Measurements from ENCODE around the gene MOGAT1. TPM values are rescaled to one million over a fixed set of nuclear protein-coding genes. Genes with fewer than 3 reads are reported as not detected.

The MOGAT1 gene
- total and polyA plus RNA-seq, 2 of the 4 experiments (the other 2 are of a cell fraction): not detected

- Histone ChIP-seq H3K4me3 (ENCODE audit: insufficient read depth, low read depth, low read length) (no peak overlapping the region), H4K91ac (ENCODE audit: insufficient read depth, low read depth, low read length) (no peak overlapping the region), H2AK9ac (replicated peaks; ENCODE audit: low read depth, low read length, poor library complexity) (no peak overlapping the region), H3K27me3 (ENCODE audit: control insufficient read depth, insufficient read depth, low read length) (no peaks in the 10 kb centered on the region), H2AK5ac (ENCODE audit: low read depth, low read length) (no peak overlapping the region), H3K23ac (ENCODE audit: low read depth, low read length) (no peak overlapping the region), H4K8ac (ENCODE audit: low read depth in 2 of 2, low read length in 2 of 2) (no peak overlapping the region), H3K56ac (ENCODE audit: extremely low read depth, insufficient read depth, low read length) (no peak overlapping the region), H2AFZ (replicated peaks; ENCODE audit: low read length, poor library complexity) (no peak overlapping the region), H3K4me2 (ENCODE audit: low read depth, low read length) (no peak overlapping the region), H2BK120ac (ENCODE audit: low read depth, low read length) (no peak overlapping the region), H3K27ac (ENCODE audit: insufficient read depth, low read length) (no peak overlapping the region), H2BK5ac (ENCODE audit: low read depth, low read length, poor library complexity, severe bottlenecking) (no peak overlapping the region), H2BK20ac (ENCODE audit: low read depth, low read length) (no peak overlapping the region), H3K9me3 (ENCODE audit: control insufficient read depth, insufficient read depth, low read length) (no peaks in the 10 kb centered on the region), H3K9me1 (ENCODE audit: insufficient read depth, low read length) (peaks cover 3% of the 10 kb centered on the region; the same call in 1 of the 2 replicates), H3K14ac (replicated peaks; ENCODE audit: low read depth, low read length) (no peak overlapping the region), H3K4ac (ENCODE audit: low read depth, low read length) (no peak overlapping the region), H3K79me1 (ENCODE audit: low read depth in 1 of 2, low read length in 2 of 2) (0 out of 4 replicates have a peak, but pooled peaks cover 0 to 3% of the 10 kb centered on the region in 2 experiments), H3K4me1 (ENCODE audit: control insufficient read depth, insufficient read depth, low read length) (no peaks in the 10 kb centered on the region), H3K18ac (ENCODE audit: low read depth, low read length) (no peak overlapping the region), H3K36me3 (ENCODE audit: control insufficient read depth, insufficient read depth, low read length) (peaks cover 14% of the 10 kb centered on the region), H4K20me1 (ENCODE audit: insufficient read depth, low read length) (no peaks in the 10 kb centered on the region), H3K9ac (ENCODE audit: low read depth, low read length) (no peak overlapping the region), H2BK15ac (ENCODE audit: low read depth, low read length) (no peak overlapping the region), H4K5ac (ENCODE audit: low read depth, low read length) (no peak overlapping the region)
- no TSS peak for BruUV-seq (replicated peaks)
- ChIA-PET POLR2A (ENCODE audit: unreplicated experiment) (no interaction called here), CTCF (interaction anchor here (0.7 to 1.5 kb wide), 2 partner anchors 15 to 31 kb away, joined by 3 to 4 read pairs; no protein-coding TSS in a partner anchor)
- WGBS, 2 experiments (ENCODE audit: extremely low coverage in 2 of 2, insufficient read length in 1 of 2): no CpG with 5 or more reads among the region's 2 CpGs
- no peak for ATAC-seq (ENCODE audit: low read depth)
- in situ Hi-C loops (cut with MboI; ENCODE audit: low sequenced_read_pairs) (no loop called here), dilution Hi-C loops (cut with HindIII; ENCODE audit: low sequenced_read_pairs, unreplicated experiment) (no loop called here), intact Hi-C loops (cut with micrococcal nuclease) (no loop called here)
- TF ChIP-seq, protein P1, sequence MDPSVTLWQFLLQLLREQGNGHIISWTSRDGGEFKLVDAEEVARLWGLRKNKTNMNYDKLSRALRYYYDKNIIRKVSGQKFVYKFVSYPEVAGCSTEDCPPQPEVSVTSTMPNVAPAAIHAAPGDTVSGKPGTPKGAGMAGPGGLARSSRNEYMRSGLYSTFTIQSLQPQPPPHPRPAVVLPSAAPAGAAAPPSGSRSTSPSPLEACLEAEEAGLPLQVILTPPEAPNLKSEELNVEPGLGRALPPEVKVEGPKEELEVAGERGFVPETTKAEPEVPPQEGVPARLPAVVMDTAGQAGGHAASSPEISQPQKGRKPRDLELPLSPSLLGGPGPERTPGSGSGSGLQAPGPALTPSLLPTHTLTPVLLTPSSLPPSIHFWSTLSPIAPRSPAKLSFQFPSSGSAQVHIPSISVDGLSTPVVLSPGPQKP (IDR thresholded peaks at IDR 0.05; ENCODE audit: borderline replicate concordance, low read depth, low read length): no peak
- no peak for TF ChIP-seq CEBPB (IDR thresholded peaks at IDR 0.05; ENCODE audit: low read depth, low read length)
- no peak for TF ChIP-seq NFE2L2 (IDR thresholded peaks at IDR 0.05; ENCODE audit: low read depth, low read length)
- no peak for TF ChIP-seq MAZ (IDR thresholded peaks at IDR 0.05; ENCODE audit: borderline replicate concordance, low read depth, low read length)
- no peak for TF ChIP-seq RFX5 (IDR thresholded peaks at IDR 0.05; ENCODE audit: low read depth, low read length)
- no peak for TF ChIP-seq SMC3 (IDR thresholded peaks at IDR 0.05; ENCODE audit: low read depth, low read length)
- no peak for TF ChIP-seq CTCF (conservative IDR thresholded peaks at IDR 0.05; ENCODE audit: low read depth, low read length)
- no peak for TF ChIP-seq POLR2A (IDR thresholded peaks at IDR 0.05; ENCODE audit: low read depth, low read length)
- no peak for TF ChIP-seq FOS (IDR thresholded peaks at IDR 0.05; ENCODE audit: low read depth, low read length)
- TF ChIP-seq MAFK (IDR thresholded peaks at IDR 0.05; ENCODE audit: low read depth, low read length): no peak
- TF ChIP-seq MXI1 (IDR thresholded peaks at IDR 0.05; ENCODE audit: borderline replicate concordance, low read depth, low read length): no peak
- no peak for TF ChIP-seq CHD1 (IDR thresholded peaks at IDR 0.05; ENCODE audit: low read depth, low read length)
- DNase-seq: no peak
These were observed 48.5 kb upstream of the MOGAT1 start for GRCh38 chr2:222622910-222623309.
